HG02852 (cell line): ENCODE data around the gene KLHL1.
"Not testable (repeated sequence)": the region's sequence is repeated elsewhere in the genome, so short reads cannot be mapped to it uniquely, and the experiment has no call there.

Experiments used
- ATAC-seq: cut with Tn5 transposase; IDR thresholded peaks from one replicate; pipeline ENCODE4 v1.9.1; 2021; ENCODE audit warnings: mild to moderate bottlenecking, moderate library complexity; ENCODE audit not compliant: unreplicated experiment

Gene KLHL1

GRCh38 chr13:70108356-70109105 is at the start of gene KLHL1:
Gene KLHL1 (minus strand): TSS chr13:70108452. CDS start chr13:70107699, 753 bp downstream.
- no peak for ATAC-seq

GRCh38 chr13:70142658-70143057 is 34.4 kb upstream of the KLHL1 start:
- not testable (repeated sequence) for ATAC-seq

- no peak for ATAC-seq
Measured at GRCh38 chr13:70128098-70128497, 19.8 kb upstream of the KLHL1 start.

GRCh38 chr13:70125693-70126092 is 17.4 kb upstream of the KLHL1 start:
- ATAC-seq = no peak

GRCh38 chr13:70117338-70117905 is 9.2 kb upstream of the KLHL1 start:
- ATAC-seq = no peak

- ATAC-seq = no peak
Measured at GRCh38 chr13:70107498-70108281, 562 bp downstream of the KLHL1 start, which contains the start of gene ATXN8OS. Gene ATXN8OS (plus strand): TSS chr13:70107826.

GRCh38 chr13:70107125-70107497 is 1.1 kb downstream of the KLHL1 start:
- no peak for ATAC-seq

- no peak for ATAC-seq
Measured at GRCh38 chr13:70104481-70104880, 3.8 kb downstream of the KLHL1 start.

GRCh38 chr13:70098669-70099068 is 9.6 kb downstream of the KLHL1 start:
- no peak for ATAC-seq

GRCh38 chr13:70090036-70090723 is 18.1 kb downstream of the KLHL1 start:
- ATAC-seq = no peak

GRCh38 chr13:70088926-70089325 is 19.3 kb downstream of the KLHL1 start:
- no peak for ATAC-seq

- no peak for ATAC-seq
Measured at GRCh38 chr13:70087247-70087646, 21.0 kb downstream of the KLHL1 start.

- ATAC-seq = no peak
Measured at GRCh38 chr13:70080012-70080411, 28.2 kb downstream of the KLHL1 start.

GRCh38 chr13:70054572-70054971 is 53.7 kb downstream of the KLHL1 start:
- no peak for ATAC-seq

GRCh38 chr13:70051531-70051930 is 56.7 kb downstream of the KLHL1 start:
- ATAC-seq = no peak

GRCh38 chr13:70043685-70044084 is 64.6 kb downstream of the KLHL1 start:
- peak; percentile 71 for ATAC-seq

- peak; percentile 40 for ATAC-seq
Measured at GRCh38 chr13:70042193-70042592, 66.1 kb downstream of the KLHL1 start.

GRCh38 chr13:70034286-70034685 is 74.0 kb downstream of the KLHL1 start:
- no peak for ATAC-seq

GRCh38 chr13:70027551-70027950 is 80.7 kb downstream of the KLHL1 start:
- ATAC-seq = no peak

GRCh38 chr13:70023516-70023915 is 84.7 kb downstream of the KLHL1 start:
- no peak for ATAC-seq

GRCh38 chr13:70022646-70023045 is 85.6 kb downstream of the KLHL1 start:
- no peak for ATAC-seq
